LHCN-M2 (cell line): ENCODE measurements around the gene ATP6V0E1. TPM values are rescaled to one million over a fixed set of nuclear protein-coding genes. Genes with fewer than 3 reads are reported as not detected.

Source experiments
- DNase-seq: peaks from one replicate; pipeline ENCODE4 v3.0.0-alpha.2; 2012; ENCODE audit warnings: low read depth
- polyA plus RNA-seq: library from polyadenylated mRNA; unstranded; fragments of >200 nt; gene quantifications from one replicate; pipeline ENCODE4 v1.2.1, GENCODE V29; 2012; ENCODE audit warnings: missing spikeins
- total RNA-seq: library from RNA; depleted of rRNA; stranded (reverse); fragments of >200 nt; gene quantifications from 2 replicates; pipeline ENCODE4 v1.2.3, GENCODE V29; 2014; rRNA removed

Gene ATP6V0E1
- total RNA-seq, result 165 and 195 TPM in 2 replicates
- 739 TPM for polyA plus RNA-seq

DNA sequence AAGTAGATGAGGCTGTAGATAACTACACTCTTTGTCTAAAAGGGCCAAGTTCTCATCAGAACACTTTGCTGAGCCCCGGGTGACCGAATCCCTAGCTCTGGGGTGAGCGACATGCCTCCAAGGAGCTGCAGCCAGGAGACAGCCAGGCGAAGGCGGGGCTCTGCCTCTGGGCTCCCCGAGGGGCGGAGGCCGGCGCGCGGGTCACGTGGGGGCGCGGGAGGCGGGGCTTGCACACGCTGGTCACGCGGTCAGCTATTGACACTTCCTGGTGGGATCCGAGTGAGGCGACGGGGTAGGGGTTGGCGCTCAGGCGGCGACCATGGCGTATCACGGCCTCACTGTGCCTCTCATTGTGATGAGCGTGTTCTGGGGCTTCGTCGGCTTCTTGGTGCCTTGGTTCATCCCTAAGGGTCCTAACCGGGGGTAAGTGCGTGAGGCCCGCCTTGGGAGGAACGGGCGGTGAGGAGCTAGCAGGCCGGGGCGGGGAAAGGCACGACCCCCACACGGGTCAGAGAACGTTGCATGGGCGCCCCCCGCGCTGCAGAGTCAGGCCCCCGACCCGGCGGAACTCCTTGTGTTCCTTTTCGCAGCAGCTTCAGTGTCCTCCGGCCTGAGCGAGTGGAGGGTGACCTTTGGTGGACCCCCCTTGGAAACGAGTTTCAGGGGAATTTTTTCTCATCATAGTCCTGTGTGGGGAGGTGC lies at the start of gene ATP6V0E1:
TSS of gene ATP6V0E1 (plus strand) at position 230 of the 702 bp plus-strand sequence. CDS start at position 320, 90 bp downstream.
- DNase-seq, result peak; percentile 91

DNA sequence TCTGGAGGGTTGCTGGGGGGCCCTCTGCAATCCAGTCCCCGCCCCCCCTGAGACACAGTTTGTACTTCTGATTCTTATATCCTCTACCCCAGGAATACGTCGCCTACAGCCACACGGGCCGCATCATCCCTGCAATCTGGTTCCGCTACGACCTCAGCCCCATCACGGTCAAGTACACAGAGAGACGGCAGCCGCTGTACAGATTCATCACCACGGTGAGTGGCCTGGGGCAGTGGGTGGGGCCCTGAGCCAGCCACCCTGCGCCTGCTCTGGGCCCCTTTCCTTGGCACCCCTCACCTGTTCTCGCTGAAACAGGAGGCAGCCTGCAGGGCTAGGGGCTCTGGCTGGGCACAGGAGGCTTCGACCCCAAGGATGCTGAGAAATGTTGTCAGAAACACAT lies 48.5 kb upstream of the ATP6V0E1 start:
- DNase-seq, result no peak

DNA sequence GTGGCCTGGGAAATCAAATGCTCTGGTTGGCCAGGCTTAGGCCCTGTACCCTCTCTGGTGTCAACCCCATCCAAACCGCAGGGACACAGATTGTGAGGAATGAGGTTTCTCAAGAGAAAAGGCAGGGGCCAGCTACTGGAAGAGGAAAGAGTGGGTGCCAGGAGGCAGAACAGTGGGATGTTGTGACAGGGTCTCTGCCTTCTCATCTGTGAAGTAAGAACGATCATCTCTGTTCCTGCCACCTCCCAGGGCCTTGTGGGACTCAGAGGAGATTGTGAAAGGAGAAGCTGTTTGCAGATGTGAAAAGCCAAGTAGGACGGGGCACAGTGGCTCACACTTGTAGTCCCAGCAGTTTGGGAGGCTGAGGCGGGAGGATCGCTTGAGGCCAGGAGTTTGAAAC lies 47.2 kb upstream of the ATP6V0E1 start:
- DNase-seq, result no peak

- DNase-seq, result no peak
These were observed 44.5 kb upstream of the ATP6V0E1 start for GRCh38 chr5:172939071-172939470.

DNA sequence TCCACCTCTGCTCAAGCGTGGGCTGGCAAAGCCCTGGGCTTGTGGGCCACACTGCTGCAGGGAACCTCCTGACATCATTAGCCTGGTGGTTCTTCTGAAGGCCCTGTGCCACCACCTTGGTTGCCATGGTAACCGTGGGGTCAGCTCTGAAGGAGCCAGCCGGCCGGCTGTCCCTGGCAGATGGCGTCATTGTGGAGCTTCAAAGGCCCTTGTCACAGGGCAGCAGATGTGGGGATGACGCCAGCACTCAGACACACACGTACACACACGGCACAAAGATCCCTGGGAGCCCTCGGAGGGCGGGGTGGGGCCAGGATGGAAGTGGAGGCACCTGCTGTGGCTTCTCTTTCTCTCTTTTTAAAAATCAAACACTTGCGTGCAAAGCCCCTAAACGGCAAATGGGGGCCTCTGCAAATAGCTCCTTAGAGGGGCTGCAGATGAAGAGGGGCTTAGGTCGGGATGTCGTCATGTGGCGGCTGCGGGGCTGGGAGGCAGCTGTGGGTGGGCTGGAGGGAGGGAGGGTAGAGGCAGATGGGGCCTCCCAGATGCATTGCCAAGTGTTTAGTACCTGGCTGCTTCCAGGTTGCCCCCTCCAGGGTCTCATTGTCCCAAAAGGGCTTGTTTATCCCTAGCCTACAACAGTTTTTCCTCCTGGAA lies 43.8 kb upstream of the ATP6V0E1 start:
- no peak for DNase-seq

DNA sequence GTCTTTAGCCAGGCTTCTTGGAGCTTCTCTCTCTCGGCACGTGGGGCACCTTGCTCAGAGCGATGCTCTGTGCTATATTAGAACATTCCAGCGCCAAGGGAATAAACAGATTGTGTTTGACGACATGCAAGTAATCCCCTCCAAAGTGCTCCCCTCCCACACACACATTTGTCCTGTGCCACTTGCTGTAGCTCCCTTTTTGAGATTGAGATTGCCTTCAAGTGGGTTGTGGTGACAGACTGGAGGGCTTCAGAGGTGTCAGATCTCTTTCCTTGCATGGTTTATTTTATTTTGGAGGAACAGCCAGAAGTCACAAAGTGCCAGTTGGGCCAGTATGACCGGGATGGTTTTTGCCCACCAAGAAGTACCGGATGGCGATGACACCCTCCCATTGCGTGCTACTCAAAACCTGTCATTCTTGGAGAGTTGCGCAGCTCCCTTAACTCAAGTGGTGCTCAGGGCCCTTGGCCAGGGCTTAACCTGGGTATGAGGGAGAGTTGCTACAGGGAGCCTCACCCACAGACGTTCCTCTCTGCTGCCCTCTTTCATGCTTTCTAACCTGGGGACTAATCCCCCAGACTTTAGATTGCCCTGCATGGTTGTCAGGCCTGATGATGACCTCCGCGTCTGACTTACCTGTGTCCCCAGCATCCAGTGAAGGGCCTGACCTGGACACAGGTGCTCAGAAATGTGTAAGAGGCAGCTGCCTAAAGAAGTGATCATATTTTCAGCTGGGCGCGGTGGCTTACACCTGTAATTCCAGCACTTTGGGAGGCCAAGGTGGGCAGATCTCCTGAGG lies 43.1 kb upstream of the ATP6V0E1 start:
- DNase-seq, result no peak

DNA sequence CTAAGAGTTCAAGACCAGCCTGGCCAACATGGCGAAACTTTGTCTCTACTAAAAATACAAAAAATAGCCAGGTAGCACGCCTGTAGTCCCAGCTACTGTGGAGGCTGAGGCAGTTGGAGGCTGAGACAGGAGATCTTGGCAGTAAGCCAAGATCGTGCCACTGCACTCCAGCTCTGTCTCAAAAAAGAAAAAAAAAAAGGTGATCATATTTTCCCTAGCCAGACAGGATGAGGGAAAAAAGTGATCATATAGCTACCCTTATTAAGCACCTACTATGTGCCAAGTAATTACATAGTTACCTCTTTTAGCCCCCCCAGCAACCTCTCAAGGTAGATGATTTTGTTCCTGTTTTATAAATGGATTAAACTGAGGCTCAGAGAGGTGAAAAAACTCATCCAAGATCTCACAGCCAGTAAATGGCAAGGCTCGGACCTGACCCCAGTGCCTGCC lies 42.5 kb upstream of the ATP6V0E1 start:
- DNase-seq, result no peak

DNA sequence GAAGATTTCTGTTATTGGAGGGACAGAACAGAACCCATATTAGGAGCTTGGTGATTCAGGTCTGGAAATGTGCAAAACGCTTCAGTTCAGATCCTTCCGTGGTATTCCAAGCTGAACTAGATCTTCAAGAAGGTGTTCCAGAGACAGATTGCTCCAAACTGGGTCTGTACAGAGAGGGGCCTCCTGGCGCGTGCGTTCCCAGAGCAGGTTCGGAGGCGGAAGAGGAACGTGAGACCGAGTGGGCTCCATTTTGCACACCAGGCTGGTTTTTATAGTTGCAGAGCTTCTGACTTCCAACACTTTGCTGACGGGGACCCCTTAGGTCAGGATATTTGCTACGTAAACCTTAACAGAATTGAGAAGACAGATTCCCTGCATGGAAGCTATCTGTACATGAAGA lies 41.0 kb upstream of the ATP6V0E1 start:
- DNase-seq, result no peak

- DNase-seq, result peak; percentile 85
These were observed 40.2 kb upstream of the ATP6V0E1 start for GRCh38 chr5:172943283-172943841.

DNA sequence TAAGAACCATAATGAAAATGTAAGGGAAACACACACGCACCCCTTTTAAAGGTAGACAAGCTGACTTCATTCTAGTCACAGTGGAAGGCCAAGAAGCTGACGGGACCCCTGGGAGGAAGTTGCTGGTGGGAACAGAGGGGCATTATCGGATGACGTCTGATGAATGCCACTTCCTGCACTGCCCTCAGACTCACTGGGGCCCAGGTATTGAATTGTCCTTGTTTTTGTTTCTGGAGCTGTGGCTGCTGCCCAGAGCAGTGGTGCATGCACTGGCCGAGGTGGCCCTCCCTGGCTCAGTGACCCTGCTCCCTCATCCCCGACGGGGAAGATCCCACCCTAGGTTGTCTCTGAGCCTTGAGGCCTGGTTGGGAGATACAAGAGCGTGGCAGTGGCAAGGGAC lies 39.7 kb upstream of the ATP6V0E1 start:
- DNase-seq, result no peak

DNA sequence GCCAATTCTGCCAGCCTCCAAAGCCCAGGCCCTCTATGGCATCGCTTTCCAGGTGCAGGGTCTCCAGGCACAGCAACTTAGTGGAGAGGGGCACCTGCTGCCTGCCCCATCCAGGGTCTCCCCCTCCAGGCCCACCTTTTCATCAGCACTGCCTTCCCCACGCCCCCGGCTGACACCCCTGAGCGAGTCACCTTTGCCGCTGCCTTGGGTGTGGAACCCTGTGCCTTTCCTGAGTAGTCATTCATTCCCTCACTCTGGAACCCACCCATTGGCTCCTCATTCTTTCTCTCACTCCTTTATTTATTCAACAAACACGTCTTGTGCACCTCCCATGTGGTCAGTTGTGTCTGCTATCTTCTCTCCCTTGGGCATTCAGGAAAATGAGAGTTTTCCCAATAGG lies 38.8 kb upstream of the ATP6V0E1 start:
- no peak for DNase-seq

DNA sequence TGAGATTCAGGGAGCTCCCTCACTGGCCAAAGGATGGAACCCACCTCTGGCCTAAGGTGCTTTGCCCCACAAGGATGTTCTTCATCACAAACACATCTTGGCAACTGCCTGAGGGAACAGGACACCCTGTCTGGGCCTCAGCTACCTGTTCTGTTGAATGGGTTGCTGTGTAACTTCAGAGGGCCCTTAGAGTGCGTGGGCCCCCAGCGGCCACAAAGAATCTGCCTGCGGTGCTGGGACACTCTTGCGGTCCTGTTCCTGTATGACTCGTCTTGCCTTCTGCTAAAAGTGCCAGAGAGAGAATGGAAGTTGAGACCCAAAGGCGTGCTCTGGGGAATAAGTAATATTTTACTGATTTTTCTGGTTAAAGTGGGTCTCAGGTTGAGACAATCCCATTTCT lies 38.4 kb upstream of the ATP6V0E1 start:
- DNase-seq, result no peak

- DNase-seq, result no peak
These were observed 37.4 kb upstream of the ATP6V0E1 start for GRCh38 chr5:172946146-172946545.

- DNase-seq, result no peak
These were observed 34.1 kb upstream of the ATP6V0E1 start for GRCh38 chr5:172949426-172949825.

GRCh38 chr5:172950176-172950965 lies 33.2 kb upstream of the ATP6V0E1 start:
- no peak for DNase-seq

- DNase-seq, result no peak
These were observed 32.1 kb upstream of the ATP6V0E1 start for GRCh38 chr5:172951371-172952033.

DNA sequence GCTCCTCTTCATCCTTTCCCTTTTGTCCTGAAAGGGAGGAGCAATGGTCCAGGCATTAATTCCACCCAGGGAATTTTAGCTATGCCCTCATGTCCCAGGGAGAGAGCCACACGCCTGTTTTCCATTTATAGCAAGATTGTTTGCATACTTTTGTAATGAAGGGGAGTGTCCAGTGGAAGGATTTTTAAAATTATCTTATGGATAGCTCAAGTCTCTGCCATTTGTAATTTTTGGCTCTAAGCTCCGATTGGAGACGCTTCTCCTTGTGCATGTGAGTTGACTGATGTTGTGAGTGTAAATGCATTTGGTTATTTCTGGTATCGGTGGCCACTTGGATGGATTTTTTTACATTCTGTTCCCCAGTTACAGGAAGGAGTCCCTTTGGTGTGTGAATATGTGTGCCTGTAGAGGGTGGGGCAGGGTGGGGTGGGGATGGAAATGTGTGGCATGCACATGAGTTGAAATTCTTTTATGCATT lies 31.5 kb upstream of the ATP6V0E1 start:
- peak; percentile 50 for DNase-seq

DNA sequence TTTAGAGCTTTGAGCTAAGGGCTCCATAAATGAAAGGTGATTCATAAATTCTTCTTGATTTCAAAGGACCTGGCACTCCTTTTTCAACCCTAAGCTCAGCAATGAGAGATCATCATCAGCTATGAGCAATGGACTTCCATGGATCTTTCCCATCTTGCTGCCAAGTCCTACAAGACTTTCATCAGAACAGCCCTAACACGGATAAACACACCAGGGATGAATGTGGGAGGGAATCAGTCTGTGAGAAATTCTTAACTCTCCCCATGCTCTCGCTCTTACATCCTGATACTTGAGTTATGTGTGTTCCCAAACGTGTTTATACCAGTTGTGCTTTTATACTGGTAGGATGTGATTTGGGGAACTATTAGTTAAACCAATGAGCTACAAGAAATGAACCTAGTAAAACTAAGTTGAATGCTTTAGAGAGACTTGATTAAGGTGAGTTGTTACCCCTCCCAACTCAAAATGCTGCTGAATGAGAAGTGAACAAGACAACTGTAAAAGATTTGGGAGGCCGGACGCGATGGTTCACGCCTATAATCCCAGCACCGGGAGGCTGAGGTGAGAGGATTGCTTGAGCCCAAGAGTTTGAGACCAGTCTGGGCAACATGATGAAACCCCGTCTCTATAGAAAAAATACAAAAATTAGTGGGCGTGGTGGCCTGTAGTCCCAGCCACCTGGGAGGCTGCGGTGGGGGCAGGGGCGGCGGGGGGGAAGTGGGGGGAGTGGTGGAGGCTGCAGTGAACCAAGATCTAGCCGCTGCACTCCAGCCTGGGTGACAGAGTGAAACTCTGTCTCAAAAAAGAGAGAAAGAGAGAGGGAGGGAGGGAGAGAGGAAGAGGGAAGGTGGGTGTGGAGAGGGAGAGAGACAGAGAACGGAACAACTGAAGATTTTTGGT lies 29.5 kb upstream of the ATP6V0E1 start:
- DNase-seq, result peak; percentile 66

- DNase-seq, result no peak
These were observed 28.8 kb upstream of the ATP6V0E1 start for GRCh38 chr5:172954751-172955159.
